ENCODE results near the gene CACNB1. TPM values are rescaled to one million over a fixed set of nuclear protein-coding genes. Genes with fewer than 3 reads are reported as not detected.

Gene CACNB1
- 7.2 and 7.4 TPM in 2 replicates for polyA plus RNA-seq (2012; rRNA removed)
- polyA plus RNA-seq (2012; cell fraction: cytosol; rRNA removed): 1.9 and 3.2 TPM in 2 replicates
- 41.0 and 52.4 TPM in 2 replicates for polyA plus RNA-seq (2012; cell fraction: nucleus; rRNA removed)

DNA sequence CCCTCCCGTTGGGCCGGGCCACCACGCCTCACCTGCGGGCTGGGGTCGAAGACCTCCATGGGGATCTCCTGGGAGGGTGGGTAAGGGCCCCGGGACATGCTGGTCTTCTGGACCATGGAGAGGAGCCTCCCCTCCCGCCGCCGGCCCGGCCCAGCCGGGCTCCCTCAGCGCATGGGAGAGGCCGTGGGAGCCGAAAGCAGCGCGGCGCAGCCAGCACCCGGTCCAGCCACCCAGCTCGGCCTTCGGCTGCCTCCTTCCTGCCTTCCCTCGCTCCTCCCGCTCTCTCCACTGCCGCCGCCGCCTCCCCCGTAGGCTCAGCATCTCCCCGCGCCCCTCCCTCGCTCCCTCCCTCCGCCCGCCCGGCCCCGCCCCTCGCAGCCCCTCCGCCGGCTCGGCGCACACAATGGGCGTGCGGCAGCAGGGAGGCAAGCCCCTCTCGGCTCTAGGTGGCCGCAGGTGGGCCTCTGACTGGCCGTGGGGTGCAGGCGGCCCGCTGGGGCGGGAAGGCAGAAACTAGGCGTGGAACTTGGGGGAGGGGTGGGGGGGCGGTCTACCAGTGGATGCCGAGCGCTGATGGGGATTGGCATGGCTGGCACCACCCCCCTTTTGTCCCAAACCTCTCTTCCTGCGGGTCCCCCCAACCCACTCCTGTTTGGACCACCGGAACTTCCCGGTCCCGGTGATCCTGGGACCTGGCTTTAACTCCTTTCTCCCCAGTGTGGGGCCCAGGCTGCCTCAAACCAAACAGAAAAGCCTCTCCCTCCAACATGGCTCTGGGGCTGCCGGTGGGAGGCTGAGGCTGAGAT is at the start of gene CACNB1:
Gene CACNB1, minus strand, starts transcription at position 290 of the 806 bp plus-strand sequence. Its CDS starts 174 bp downstream, at position 116.
- ChIA-PET CTCF (interaction anchor here (0.6 to 29.0 kb wide), 7 partner anchors 11 to 1598 kb away, joined by 3 to 781 read pairs (median 4); no protein-coding TSS in a partner anchor), POLR2A (interaction anchor here (1.0 kb wide), 1 partner anchor 8 kb away, joined by 3 read pairs; no protein-coding TSS in a partner anchor)
- Histone ChIP-seq H3K9me3 (no peaks in the 10 kb centered on the region), H3K27me3 (ENCODE audit: insufficient read depth) (no peaks in the 10 kb centered on the region), H3K9me2 (no peaks in the 10 kb centered on the region), H4K20me1 (ENCODE audit: insufficient read depth) (peaks cover 17% of the 10 kb centered on the region), H3K4me3 (ENCODE audit: low read depth in 2 of 2, low read length in 1 of 2) (peak within 1 kb of the TSS; percentile 63 to 76), H3K9ac (peak within 1 kb of the TSS; percentile 80), H3K79me2 (ENCODE audit: insufficient read depth) (peaks cover 59% of the 10 kb centered on the region), H3K36me3 (replicated peaks in 1 of 2; ENCODE audit: control insufficient read depth in 1 of 2, insufficient read depth in 2 of 2, low read length in 1 of 2) (peaks cover 10 to 20% of the 10 kb centered on the region in 2 experiments), H3K4me2 (peak within 1 kb of the TSS; percentile 95), H3K27ac (ENCODE audit: low read depth in 2 of 2, low read length in 1 of 2) (peak within 1 kb of the TSS; percentile 40 to 82), H3F3A (replicated peaks; ENCODE audit: insufficient read depth) (peaks cover 28% of the 10 kb centered on the region), H2AFZ (ENCODE audit: low read depth) (peak within 1 kb of the TSS; percentile 77), H3K4me1 (ENCODE audit: control insufficient read depth in 1 of 2, insufficient read depth in 2 of 2, low read depth in 1 of 2, low read length in 1 of 2) (peaks cover 27 to 49% of the 10 kb centered on the region in 2 experiments; a peak in 2 of 4 replicates)
- 2% methylated on average over 35 of the region's 55 CpGs for WGBS (ENCODE audit: low lambda C conversion rate)
- DNase-seq: peak; percentile 95
- peak; percentile 48; the same call in 1 of the 2 replicates for TF ChIP-seq TAF1 (IDR thresholded peaks at IDR 0.05; ENCODE audit: borderline replicate concordance, low read depth, low read length)
- TF ChIP-seq MAX (IDR thresholded peaks at IDR 0.05; ENCODE audit: low read depth): peak; percentile 32
- TF ChIP-seq MXI1 (IDR thresholded peaks at IDR 0.05; ENCODE audit: low read depth, low read length): peak; percentile 21; the same call in 1 of the 2 replicates
- no peak for TF ChIP-seq FOXM1 (IDR thresholded peaks at IDR 0.05; ENCODE audit: low read depth)
- TF ChIP-seq, protein P1, sequence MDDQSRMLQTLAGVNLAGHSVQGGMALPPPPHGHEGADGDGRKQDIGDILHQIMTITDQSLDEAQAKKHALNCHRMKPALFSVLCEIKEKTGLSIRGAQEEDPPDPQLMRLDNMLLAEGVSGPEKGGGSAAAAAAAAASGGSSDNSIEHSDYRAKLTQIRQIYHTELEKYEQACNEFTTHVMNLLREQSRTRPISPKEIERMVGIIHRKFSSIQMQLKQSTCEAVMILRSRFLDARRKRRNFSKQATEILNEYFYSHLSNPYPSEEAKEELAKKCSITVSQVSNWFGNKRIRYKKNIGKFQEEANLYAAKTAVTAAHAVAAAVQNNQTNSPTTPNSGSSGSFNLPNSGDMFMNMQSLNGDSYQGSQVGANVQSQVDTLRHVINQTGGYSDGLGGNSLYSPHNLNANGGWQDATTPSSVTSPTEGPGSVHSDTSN (IDR thresholded peaks at IDR 0.05): peak; percentile 69
- TF ChIP-seq POLR2AphosphoS5 (IDR thresholded peaks at IDR 0.05; ENCODE audit: low read depth, low read length): peak; percentile 74

- no peak overlapping the region for H3K9ac ChIP-seq
- H3K27me3 ChIP-seq (ENCODE audit: insufficient read depth): no peaks in the 10 kb centered on the region
- no peaks in the 10 kb centered on the region for H3K9me2 ChIP-seq
- CTCF ChIA-PET: interaction anchor here (0.8 to 22.6 kb wide), 9 partner anchors 9 to 264 kb away, joined by 3 to 781 read pairs (median 22); partner anchors contain the start of genes CACNB1, RPL19 and STAC2
- no peak overlapping the region for H3K27ac ChIP-seq (ENCODE audit: low read depth in 2 of 2, low read length in 1 of 2)
- H3K4me1 ChIP-seq (ENCODE audit: control insufficient read depth in 1 of 2, insufficient read depth in 2 of 2, low read depth in 1 of 2, low read length in 1 of 2): peaks cover 0 to 2% of the 10 kb centered on the region in 2 experiments; a peak in 1 of 4 replicates
- H3K9me3 ChIP-seq: no peaks in the 10 kb centered on the region
- no peak for TF ChIP-seq POLR2AphosphoS5 (IDR thresholded peaks at IDR 0.05; ENCODE audit: low read depth, low read length)
- no peak for TF ChIP-seq TAF1 (IDR thresholded peaks at IDR 0.05; ENCODE audit: borderline replicate concordance, low read depth, low read length)
- TF ChIP-seq RXRA (IDR thresholded peaks at IDR 0.05; ENCODE audit: borderline replicate concordance, low read depth): no peak
- TF ChIP-seq, protein P1 (IDR thresholded peaks at IDR 0.05): no peak
- no peak for TF ChIP-seq EZH2phosphoT487 (IDR thresholded peaks at IDR 0.05; ENCODE audit: borderline replicate concordance, low read depth)
- no peak for TF ChIP-seq IRF3 (IDR thresholded peaks at IDR 0.05; ENCODE audit: low read depth, low read length)
- no peak for TF ChIP-seq FOSL2 (IDR thresholded peaks at IDR 0.05; ENCODE audit: borderline replicate concordance, low read depth)
- no peak for TF ChIP-seq SIN3A (IDR thresholded peaks at IDR 0.05; ENCODE audit: borderline replicate concordance, low read depth, low read length)
- TF ChIP-seq, protein P2, sequence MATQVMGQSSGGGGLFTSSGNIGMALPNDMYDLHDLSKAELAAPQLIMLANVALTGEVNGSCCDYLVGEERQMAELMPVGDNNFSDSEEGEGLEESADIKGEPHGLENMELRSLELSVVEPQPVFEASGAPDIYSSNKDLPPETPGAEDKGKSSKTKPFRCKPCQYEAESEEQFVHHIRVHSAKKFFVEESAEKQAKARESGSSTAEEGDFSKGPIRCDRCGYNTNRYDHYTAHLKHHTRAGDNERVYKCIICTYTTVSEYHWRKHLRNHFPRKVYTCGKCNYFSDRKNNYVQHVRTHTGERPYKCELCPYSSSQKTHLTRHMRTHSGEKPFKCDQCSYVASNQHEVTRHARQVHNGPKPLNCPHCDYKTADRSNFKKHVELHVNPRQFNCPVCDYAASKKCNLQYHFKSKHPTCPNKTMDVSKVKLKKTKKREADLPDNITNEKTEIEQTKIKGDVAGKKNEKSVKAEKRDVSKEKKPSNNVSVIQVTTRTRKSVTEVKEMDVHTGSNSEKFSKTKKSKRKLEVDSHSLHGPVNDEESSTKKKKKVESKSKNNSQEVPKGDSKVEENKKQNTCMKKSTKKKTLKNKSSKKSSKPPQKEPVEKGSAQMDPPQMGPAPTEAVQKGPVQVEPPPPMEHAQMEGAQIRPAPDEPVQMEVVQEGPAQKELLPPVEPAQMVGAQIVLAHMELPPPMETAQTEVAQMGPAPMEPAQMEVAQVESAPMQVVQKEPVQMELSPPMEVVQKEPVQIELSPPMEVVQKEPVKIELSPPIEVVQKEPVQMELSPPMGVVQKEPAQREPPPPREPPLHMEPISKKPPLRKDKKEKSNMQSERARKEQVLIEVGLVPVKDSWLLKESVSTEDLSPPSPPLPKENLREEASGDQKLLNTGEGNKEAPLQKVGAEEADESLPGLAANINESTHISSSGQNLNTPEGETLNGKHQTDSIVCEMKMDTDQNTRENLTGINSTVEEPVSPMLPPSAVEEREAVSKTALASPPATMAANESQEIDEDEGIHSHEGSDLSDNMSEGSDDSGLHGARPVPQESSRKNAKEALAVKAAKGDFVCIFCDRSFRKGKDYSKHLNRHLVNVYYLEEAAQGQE (IDR thresholded peaks at IDR 0.05; ENCODE audit: low read depth, low read length): no peak
- no peak for TF ChIP-seq CHD2 (IDR thresholded peaks at IDR 0.05; ENCODE audit: low read length, partially characterized antibody)
- no peak for TF ChIP-seq JUND (IDR thresholded peaks at IDR 0.05)
- TF ChIP-seq MEF2A (IDR thresholded peaks at IDR 0.05; ENCODE audit: borderline replicate concordance, low read depth): no peak
- no peak for TF ChIP-seq TCF12 (IDR thresholded peaks at IDR 0.05)
- no peak for TF ChIP-seq TEAD4 (IDR thresholded peaks at IDR 0.05; ENCODE audit: borderline replicate concordance, insufficient read depth)
- no peaks in the 10 kb centered on the region for H4K20me1 ChIP-seq (ENCODE audit: insufficient read depth)
- 68% methylated on average over 3 of the region's 3 CpGs for WGBS (ENCODE audit: low lambda C conversion rate)
- POLR2A ChIA-PET: interaction anchor here (0.6 to 2.4 kb wide), 4 partner anchors 14 to 103 kb away, joined by 3 to 19 read pairs (median 4); partner anchors contain the start of gene RPL19
- H3F3A ChIP-seq (replicated peaks; ENCODE audit: insufficient read depth): no peaks in the 10 kb centered on the region
- no peak overlapping the region for H2AFZ ChIP-seq (ENCODE audit: low read depth)
- DNase-seq: no peak
- no peaks in the 10 kb centered on the region for H3K79me2 ChIP-seq (ENCODE audit: insufficient read depth)
- H3K4me2 ChIP-seq: no peak overlapping the region
- no peaks in the 10 kb centered on the region for H3K36me3 ChIP-seq (replicated peaks in 1 of 2; ENCODE audit: control insufficient read depth in 1 of 2, insufficient read depth in 2 of 2, low read length in 1 of 2)
- no peak overlapping the region for H3K4me3 ChIP-seq (ENCODE audit: low read depth in 2 of 2, low read length in 1 of 2)
These were observed 48.8 kb upstream of the CACNB1 start for GRCh38 chr17:39246274-39246673.
